IMR-90 (cell line): ENCODE results near the gene IGF2. TPM values are rescaled to one million over a fixed set of nuclear protein-coding genes. Genes with fewer than 3 reads are reported as not detected.

Experiments
- ATAC-seq: fragments of 200-7000 bp; cut with Tn5 transposase; 2 replicates; pipeline ENCODE4 v1.9.1; 2020; ENCODE audit warnings: low read depth, mild to moderate bottlenecking, moderate library complexity
- BruUV-seq: library from RNA; stranded (reverse); fragments of 400-500 nt; replicated peaks from 2 replicates; lab custom pipeline; 2021; lab: Mats Ljungman, UMichigan
- CTCF ChIA-PET: fragments of 300-600 bp; formaldehyde crosslinking; extraction: SDS; loops from one replicate; lab custom pipeline; 2021; ENCODE audit warnings: antibody characterized with exemption; lab: Yijun Ruan, JAX
- POLR2A ChIA-PET: fragments of 300-600 bp; sonication (Branson Sonifier 250); formaldehyde crosslinking; loops from one replicate; lab custom pipeline; 2022; ENCODE audit warnings: antibody characterized with exemption; ENCODE audit not compliant: unreplicated experiment; lab: Charles Lee
- DNase-seq: peaks from one replicate; pipeline ENCODE4 v3.0.0; 2013
- H2AFZ ChIP-seq: replicated peaks from 2 replicates; pipeline ENCODE3; 2013; ENCODE audit warnings: low read length, mild to moderate bottlenecking; ENCODE audit not compliant: poor library complexity
- H2AK5ac ChIP-seq: 2 replicates; pipeline ENCODE4 v1.6.1; 2013; ENCODE audit warnings: low read depth, low read length, inconsistent platforms
- H2AK9ac ChIP-seq: replicated peaks from 2 replicates; pipeline ENCODE3; 2013; ENCODE audit warnings: mild to moderate bottlenecking, low read depth, low read length, moderate library complexity; ENCODE audit not compliant: poor library complexity
- H2BK120ac ChIP-seq: 2 replicates; pipeline ENCODE4 v1.6.1; 2013; ENCODE audit warnings: low read depth, low read length, inconsistent platforms
- H2BK15ac ChIP-seq: 3 replicates; pipeline ENCODE4 v1.6.1; 2013; ENCODE audit warnings: low read depth, low read length, inconsistent platforms
- H2BK20ac ChIP-seq: 2 replicates; pipeline ENCODE4 v1.6.1; 2013; ENCODE audit warnings: low read depth, mild to moderate bottlenecking, inconsistent platforms, low read length, moderate library complexity
- H2BK5ac ChIP-seq: 2 replicates; pipeline ENCODE4 v1.6.1; 2013; ENCODE audit warnings: mild to moderate bottlenecking, low read depth, low read length, inconsistent platforms; ENCODE audit not compliant: poor library complexity, severe bottlenecking
- H3K14ac ChIP-seq: replicated peaks from 2 replicates; pipeline ENCODE4 v1.6.1; 2013; ENCODE audit warnings: low read depth, low read length, inconsistent platforms
- H3K18ac ChIP-seq: 2 replicates; pipeline ENCODE4 v1.6.1; 2013; ENCODE audit warnings: low read depth, low read length, control low read depth
- H3K23ac ChIP-seq: 2 replicates; pipeline ENCODE4 v1.6.1; 2013; ENCODE audit warnings: low read depth, low read length, inconsistent platforms
- H3K27ac ChIP-seq: 2 replicates; pipeline ENCODE4 v1.5.1; 2013; ENCODE audit warnings: mild to moderate bottlenecking, control low read depth, low read length; ENCODE audit not compliant: insufficient read depth
- H3K27me3 ChIP-seq: 2 replicates; pipeline ENCODE4 v1.6.1; 2013; ENCODE audit warnings: low read length; ENCODE audit not compliant: control insufficient read depth, insufficient read depth
- H3K36me3 ChIP-seq: 2 replicates; pipeline ENCODE4 v1.6.1; 2013; ENCODE audit warnings: low read length, mixed read lengths; ENCODE audit not compliant: control insufficient read depth, insufficient read depth
- H3K4ac ChIP-seq: 2 replicates; pipeline ENCODE4 v1.6.1; 2013; ENCODE audit warnings: low read depth, low read length, inconsistent platforms
- H3K4me1 ChIP-seq: 2 replicates; pipeline ENCODE4 v1.6.1; 2013; ENCODE audit warnings: low read length, mixed read lengths; ENCODE audit not compliant: control insufficient read depth, insufficient read depth
- H3K4me2 ChIP-seq: 2 replicates; pipeline ENCODE4 v1.6.1; 2013; ENCODE audit warnings: low read depth, mild to moderate bottlenecking, control low read depth, low read length, moderate library complexity
- H3K4me3 ChIP-seq: 2 replicates; pipeline ENCODE4 v1.5.1; 2013; ENCODE audit warnings: low read depth, mild to moderate bottlenecking, control low read depth, low read length, moderate library complexity; ENCODE audit not compliant: insufficient read depth
- H3K56ac ChIP-seq: 2 replicates; pipeline ENCODE4 v1.6.1; 2013; ENCODE audit warnings: low read length, inconsistent platforms; ENCODE audit not compliant: insufficient read depth; ENCODE audit errors: extremely low read depth
- H3K79me1 ChIP-seq, 2 experiments: 2 replicates each; pipeline ENCODE4 v1.6.1; 2013; ENCODE audit warnings: low read length in 2 of 2, inconsistent platforms in 1 of 2, low read depth in 1 of 2
- H3K9ac ChIP-seq: 2 replicates; pipeline ENCODE4 v1.6.1; 2013; ENCODE audit warnings: low read depth, low read length, control low read depth
- H3K9me1 ChIP-seq: 2 replicates; pipeline ENCODE4 v1.6.1; 2013; ENCODE audit warnings: low read length, inconsistent platforms; ENCODE audit not compliant: insufficient read depth
- H3K9me3 ChIP-seq: 2 replicates; pipeline ENCODE4 v1.6.1; 2013; ENCODE audit warnings: low read length; ENCODE audit not compliant: control insufficient read depth, insufficient read depth
- H4K20me1 ChIP-seq: 2 replicates; pipeline ENCODE4 v1.6.1; 2013; ENCODE audit warnings: low read length, inconsistent platforms; ENCODE audit not compliant: insufficient read depth
- H4K5ac ChIP-seq: 2 replicates; pipeline ENCODE4 v1.6.1; 2013; ENCODE audit warnings: mild to moderate bottlenecking, low read depth, low read length, control low read depth
- H4K8ac ChIP-seq, 2 experiments: 2 replicates each; pipeline ENCODE4 v1.6.1; 2013; ENCODE audit warnings: low read depth in 2 of 2, low read length in 2 of 2, control low read depth in 1 of 2, inconsistent platforms in 1 of 2
- H4K91ac ChIP-seq: 2 replicates; pipeline ENCODE4 v1.6.1; 2013; ENCODE audit warnings: low read depth, low read length, inconsistent platforms; ENCODE audit not compliant: insufficient read depth
- CEBPB ChIP-seq: IDR thresholded peaks from 2 replicates; pipeline ENCODE4 v1.6.1; 2012; ENCODE audit warnings: low read depth, low read length, improper control_type of control experiment
- CHD1 ChIP-seq: IDR thresholded peaks from 2 replicates; pipeline ENCODE4 v1.6.1; 2012; ENCODE audit warnings: low read depth, low read length, improper control_type of control experiment
- FOS ChIP-seq: fragments of 150-350 bp; IDR thresholded peaks from 2 replicates; pipeline ENCODE4 v1.6.1; 2016; ENCODE audit warnings: low read depth, low read length
- MAZ ChIP-seq: IDR thresholded peaks from 2 replicates; pipeline ENCODE4 v1.6.1; 2012; ENCODE audit warnings: low read depth, mild to moderate bottlenecking, low read length, improper control_type of control experiment, moderate library complexity, borderline replicate concordance
- MXI1 ChIP-seq: IDR thresholded peaks from 2 replicates; pipeline ENCODE4 v1.6.1; 2012; ENCODE audit warnings: low read depth, mild to moderate bottlenecking, low read length, moderate library complexity, borderline replicate concordance
- NFE2L2 ChIP-seq: fragments of 150-350 bp; IDR thresholded peaks from 2 replicates; pipeline ENCODE4 v1.6.1; 2016; ENCODE audit warnings: low read depth, mild to moderate bottlenecking, low read length
- POLR2A ChIP-seq: IDR thresholded peaks from 2 replicates; pipeline ENCODE4 v1.6.1; 2012; ENCODE audit warnings: mild to moderate bottlenecking, low read depth, low read length
- RAD21 ChIP-seq: IDR thresholded peaks from 2 replicates; pipeline ENCODE4 v1.6.1; 2012; ENCODE audit warnings: low read length, improper control_type of control experiment
- RFX5 ChIP-seq: IDR thresholded peaks from 2 replicates; pipeline ENCODE4 v1.8.0; 2012; ENCODE audit warnings: low read depth, mild to moderate bottlenecking, low read length, moderate library complexity
- SMC3 ChIP-seq: fragments of 150-350 bp; IDR thresholded peaks from 2 replicates; pipeline ENCODE4 v1.6.1; 2016; ENCODE audit warnings: low read depth, mild to moderate bottlenecking, antibody characterized with exemption, low read length, moderate library complexity
- WGBS, 2 experiments: methylation state at CpG; one replicate each; pipeline versions ENCODE4 v1.1.5 to v1.1.7; 2013; ENCODE audit warnings: missing lambda C conversion rate in 2 of 2; ENCODE audit not compliant: insufficient read length in 1 of 2; ENCODE audit errors: extremely low coverage in 2 of 2; 5-methylcytosine and 5-hydroxymethylcytosine counted together
- dilution Hi-C: fragments of 300-500 bp; cut with HindIII; formaldehyde crosslinking; loops from one replicate; pipeline ENCODE4 v1.14.3; 2018; ENCODE audit warnings: low sequenced_read_pairs; ENCODE audit not compliant: unreplicated experiment
- in situ Hi-C: fragments of 300-500 bp; cut with MboI; formaldehyde crosslinking; loops from 3 replicates; pipeline ENCODE4 v1.14.3; 2019; ENCODE audit warnings: low sequenced_read_pairs, inconsistent platforms, mixed read lengths
- intact Hi-C: fragments of 100-400 bp; cut with micrococcal nuclease; formaldehyde crosslinking; loops from 2 replicates; pipeline ENCODE4 v1.10.0; 2022
- polyA plus RNA-seq, 3 experiments: library from polyadenylated mRNA; depleted of rRNA; stranded (reverse); fragments of >200 nt; gene quantifications; 2 replicates each; pipeline ENCODE4 v1.2.3, GENCODE V29; 2012; ENCODE audit warnings: low replicate concordance in 1 of 3
- total RNA-seq: library from RNA; depleted of rRNA; stranded (reverse); fragments of >200 nt; gene quantifications from 2 replicates; pipeline ENCODE4 v1.2.3, GENCODE V29; 2012
- TF ChIP-seq, protein P1 (sequence below): conservative IDR thresholded peaks from 2 replicates; pipeline ENCODE4 v1.5.1; 2012; ENCODE audit warnings: mild to moderate bottlenecking, low read depth, low read length, improper control_type of control experiment

IGF2 gene
- total and polyA plus RNA-seq, 2 of the 4 experiments (the other 2 are of a cell fraction) = 2.3 to 21.8 TPM

GRCh38 chr11:2169005-2169378 lies 29.8 kb upstream of the IGF2 start:
- ATAC-seq = no peak
- WGBS, 2 experiments = no CpG with 5 or more reads among the region's 10 CpGs

More at GRCh38 chr11:2169005-2169378, 29.8 kb upstream of the IGF2 start:
- Histone ChIP-seq H2AFZ (no peak overlapping the region), H3K9me3 (no peaks in the 10 kb centered on the region), H2BK15ac (no peak overlapping the region), H2BK120ac (no peak overlapping the region), H3K23ac (no peak overlapping the region), H3K4ac (no peak overlapping the region), H3K56ac (no peak overlapping the region), H4K8ac (no peak overlapping the region), H3K79me1 (no peaks in the 10 kb centered on the region), H2AK5ac (no peak overlapping the region), H2BK5ac (no peak overlapping the region), H3K36me3 (no peaks in the 10 kb centered on the region), H3K4me3 (no peak overlapping the region), H3K27me3 (peaks cover 13% of the 10 kb centered on the region; the same call in 1 of the 2 replicates), H3K27ac (no peak overlapping the region), H2BK20ac (no peak overlapping the region), H3K4me2 (no peak overlapping the region), H4K5ac (no peak overlapping the region), H3K9me1 (no peaks in the 10 kb centered on the region), H4K91ac (no peak overlapping the region), H3K4me1 (no peaks in the 10 kb centered on the region), H3K14ac (no peak overlapping the region), H2AK9ac (no peak overlapping the region), H3K18ac (no peak overlapping the region), H4K20me1 (no peaks in the 10 kb centered on the region; the same call in 1 of the 2 replicates), H3K9ac (no peak overlapping the region)
- ChIA-PET CTCF (no interaction called here), POLR2A (no interaction called here)
- DNase-seq = no peak
- dilution Hi-C loops (no loop called here), in situ Hi-C loops (no loop called here), intact Hi-C loops (no loop called here)
- no TSS peak for BruUV-seq
- TF ChIP-seq FOS = no peak
- TF ChIP-seq MXI1 = no peak
- no peak for TF ChIP-seq POLR2A
- no peak for TF ChIP-seq SMC3
- TF ChIP-seq, protein P1, sequence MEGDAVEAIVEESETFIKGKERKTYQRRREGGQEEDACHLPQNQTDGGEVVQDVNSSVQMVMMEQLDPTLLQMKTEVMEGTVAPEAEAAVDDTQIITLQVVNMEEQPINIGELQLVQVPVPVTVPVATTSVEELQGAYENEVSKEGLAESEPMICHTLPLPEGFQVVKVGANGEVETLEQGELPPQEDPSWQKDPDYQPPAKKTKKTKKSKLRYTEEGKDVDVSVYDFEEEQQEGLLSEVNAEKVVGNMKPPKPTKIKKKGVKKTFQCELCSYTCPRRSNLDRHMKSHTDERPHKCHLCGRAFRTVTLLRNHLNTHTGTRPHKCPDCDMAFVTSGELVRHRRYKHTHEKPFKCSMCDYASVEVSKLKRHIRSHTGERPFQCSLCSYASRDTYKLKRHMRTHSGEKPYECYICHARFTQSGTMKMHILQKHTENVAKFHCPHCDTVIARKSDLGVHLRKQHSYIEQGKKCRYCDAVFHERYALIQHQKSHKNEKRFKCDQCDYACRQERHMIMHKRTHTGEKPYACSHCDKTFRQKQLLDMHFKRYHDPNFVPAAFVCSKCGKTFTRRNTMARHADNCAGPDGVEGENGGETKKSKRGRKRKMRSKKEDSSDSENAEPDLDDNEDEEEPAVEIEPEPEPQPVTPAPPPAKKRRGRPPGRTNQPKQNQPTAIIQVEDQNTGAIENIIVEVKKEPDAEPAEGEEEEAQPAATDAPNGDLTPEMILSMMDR = no peak
- no peak for TF ChIP-seq CHD1
- TF ChIP-seq NFE2L2 = no peak
- no peak for TF ChIP-seq RFX5
- TF ChIP-seq CEBPB = no peak
- TF ChIP-seq MAZ = no peak
- TF ChIP-seq RAD21 = no peak
